Measurements from ENCODE around the gene KRT80.

DNA sequence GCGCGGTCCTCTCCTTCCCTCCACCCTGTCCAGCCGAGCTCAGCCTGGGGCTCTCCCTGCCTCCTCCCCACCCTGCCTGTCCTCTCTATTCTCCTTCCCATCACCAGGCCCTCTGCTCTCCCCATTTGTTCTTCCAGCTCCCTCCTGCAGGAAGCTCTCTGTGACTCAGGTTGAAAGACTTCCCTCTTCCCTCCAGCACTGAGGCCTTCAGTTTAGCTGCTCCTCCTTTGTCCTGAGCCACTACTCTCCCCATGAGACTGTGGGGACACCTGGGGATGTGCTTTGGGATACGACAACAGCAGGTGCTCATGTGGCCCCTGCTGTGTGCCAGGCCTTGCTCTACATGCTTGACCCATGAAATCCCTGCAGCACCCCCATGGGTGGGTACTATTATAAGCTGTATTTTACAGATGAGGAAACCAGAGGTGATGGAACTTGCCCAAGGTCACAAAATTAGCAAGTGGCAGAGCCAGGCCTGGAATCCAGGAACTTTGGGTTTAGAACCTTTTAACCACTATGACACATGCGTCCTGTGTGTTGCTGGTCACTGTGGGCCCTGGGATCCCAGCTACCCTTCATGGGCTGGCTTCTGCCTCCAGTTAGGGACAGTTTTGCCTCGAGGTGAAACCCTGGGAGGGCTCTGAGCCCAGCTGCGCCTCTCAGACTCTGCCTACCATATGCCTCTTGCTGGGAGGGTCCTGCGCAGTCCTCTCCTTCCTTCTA is 5.5 kb downstream of the KRT80 start:
- no peak for TF ChIP-seq POLR2AphosphoS5 (IDR thresholded peaks at IDR 0.05; ENCODE audit: low read depth)
- TF ChIP-seq, protein P1, sequence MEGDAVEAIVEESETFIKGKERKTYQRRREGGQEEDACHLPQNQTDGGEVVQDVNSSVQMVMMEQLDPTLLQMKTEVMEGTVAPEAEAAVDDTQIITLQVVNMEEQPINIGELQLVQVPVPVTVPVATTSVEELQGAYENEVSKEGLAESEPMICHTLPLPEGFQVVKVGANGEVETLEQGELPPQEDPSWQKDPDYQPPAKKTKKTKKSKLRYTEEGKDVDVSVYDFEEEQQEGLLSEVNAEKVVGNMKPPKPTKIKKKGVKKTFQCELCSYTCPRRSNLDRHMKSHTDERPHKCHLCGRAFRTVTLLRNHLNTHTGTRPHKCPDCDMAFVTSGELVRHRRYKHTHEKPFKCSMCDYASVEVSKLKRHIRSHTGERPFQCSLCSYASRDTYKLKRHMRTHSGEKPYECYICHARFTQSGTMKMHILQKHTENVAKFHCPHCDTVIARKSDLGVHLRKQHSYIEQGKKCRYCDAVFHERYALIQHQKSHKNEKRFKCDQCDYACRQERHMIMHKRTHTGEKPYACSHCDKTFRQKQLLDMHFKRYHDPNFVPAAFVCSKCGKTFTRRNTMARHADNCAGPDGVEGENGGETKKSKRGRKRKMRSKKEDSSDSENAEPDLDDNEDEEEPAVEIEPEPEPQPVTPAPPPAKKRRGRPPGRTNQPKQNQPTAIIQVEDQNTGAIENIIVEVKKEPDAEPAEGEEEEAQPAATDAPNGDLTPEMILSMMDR (conservative IDR thresholded peaks at IDR 0.05; ENCODE audit: low read depth in 2 of 2), result no peak
- no peak for TF ChIP-seq EZH2 (IDR thresholded peaks at IDR 0.05; ENCODE audit: low read depth, unreplicated experiment)
- no peak for TF ChIP-seq EZH2phosphoT487 (IDR thresholded peaks at IDR 0.05; ENCODE audit: unreplicated experiment)
- TF ChIP-seq ZNF114 (CRISPR knock-in tag; IDR thresholded peaks at IDR 0.05), result no peak
- TF ChIP-seq, protein P2, sequence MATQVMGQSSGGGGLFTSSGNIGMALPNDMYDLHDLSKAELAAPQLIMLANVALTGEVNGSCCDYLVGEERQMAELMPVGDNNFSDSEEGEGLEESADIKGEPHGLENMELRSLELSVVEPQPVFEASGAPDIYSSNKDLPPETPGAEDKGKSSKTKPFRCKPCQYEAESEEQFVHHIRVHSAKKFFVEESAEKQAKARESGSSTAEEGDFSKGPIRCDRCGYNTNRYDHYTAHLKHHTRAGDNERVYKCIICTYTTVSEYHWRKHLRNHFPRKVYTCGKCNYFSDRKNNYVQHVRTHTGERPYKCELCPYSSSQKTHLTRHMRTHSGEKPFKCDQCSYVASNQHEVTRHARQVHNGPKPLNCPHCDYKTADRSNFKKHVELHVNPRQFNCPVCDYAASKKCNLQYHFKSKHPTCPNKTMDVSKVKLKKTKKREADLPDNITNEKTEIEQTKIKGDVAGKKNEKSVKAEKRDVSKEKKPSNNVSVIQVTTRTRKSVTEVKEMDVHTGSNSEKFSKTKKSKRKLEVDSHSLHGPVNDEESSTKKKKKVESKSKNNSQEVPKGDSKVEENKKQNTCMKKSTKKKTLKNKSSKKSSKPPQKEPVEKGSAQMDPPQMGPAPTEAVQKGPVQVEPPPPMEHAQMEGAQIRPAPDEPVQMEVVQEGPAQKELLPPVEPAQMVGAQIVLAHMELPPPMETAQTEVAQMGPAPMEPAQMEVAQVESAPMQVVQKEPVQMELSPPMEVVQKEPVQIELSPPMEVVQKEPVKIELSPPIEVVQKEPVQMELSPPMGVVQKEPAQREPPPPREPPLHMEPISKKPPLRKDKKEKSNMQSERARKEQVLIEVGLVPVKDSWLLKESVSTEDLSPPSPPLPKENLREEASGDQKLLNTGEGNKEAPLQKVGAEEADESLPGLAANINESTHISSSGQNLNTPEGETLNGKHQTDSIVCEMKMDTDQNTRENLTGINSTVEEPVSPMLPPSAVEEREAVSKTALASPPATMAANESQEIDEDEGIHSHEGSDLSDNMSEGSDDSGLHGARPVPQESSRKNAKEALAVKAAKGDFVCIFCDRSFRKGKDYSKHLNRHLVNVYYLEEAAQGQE (IDR thresholded peaks at IDR 0.05; ENCODE audit: unreplicated experiment), result no peak

Measured in GM23338 (cell line).